Smooth muscle cell (in vitro differentiated cells): Measurements from ENCODE around the gene INPP5A. TPM values are rescaled to one million over a fixed set of nuclear protein-coding genes. Genes with fewer than 3 reads are reported as not detected.

Experiments used
- DNase-seq: peaks from one replicate; lab custom pipeline; 2025; ENCODE audit not compliant: unreplicated experiment; lab: John Stamatoyannopoulos, UW
- H2AFZ ChIP-seq: fragments of 200-600 bp; sonication (generic); 2 replicates; pipeline ENCODE4 v1.6.0; 2016; ENCODE audit warnings: antibody characterized with exemption, low read depth, mild to moderate bottlenecking
- H3F3A ChIP-seq: fragments of 200-600 bp; sonication (generic); 2 replicates; pipeline ENCODE4 v1.6.0; 2017; ENCODE audit warnings: antibody characterized with exemption, low read depth
- H3K27ac ChIP-seq: fragments of 200-600 bp; sonication (generic); 2 replicates; pipeline ENCODE4 v1.5.1; 2016; ENCODE audit warnings: low read depth, mild to moderate bottlenecking
- H3K27me3 ChIP-seq: fragments of 200-600 bp; sonication (generic); 2 replicates; pipeline ENCODE4 v1.6.1; 2016; ENCODE audit warnings: low read depth, mild to moderate bottlenecking
- H3K36me3 ChIP-seq: fragments of 200-600 bp; sonication (generic); 2 replicates; pipeline ENCODE4 v1.5.1; 2016; ENCODE audit warnings: low read depth
- H3K4me1 ChIP-seq: fragments of 200-600 bp; sonication (generic); 2 replicates; pipeline ENCODE4 v1.5.1; 2016; ENCODE audit warnings: low read depth
- H3K4me2 ChIP-seq: fragments of 200-600 bp; sonication (generic); 2 replicates; pipeline ENCODE4 v1.6.0; 2016; ENCODE audit warnings: mild to moderate bottlenecking
- H3K4me3 ChIP-seq: fragments of 200-600 bp; sonication (generic); 2 replicates; pipeline ENCODE4 v1.5.1; 2016; ENCODE audit warnings: mild to moderate bottlenecking
- H3K79me2 ChIP-seq: fragments of 200-600 bp; sonication (generic); 2 replicates; pipeline ENCODE4 v1.6.0; 2016; ENCODE audit warnings: low read depth, mild to moderate bottlenecking
- H3K9ac ChIP-seq: fragments of 200-600 bp; sonication (generic); 2 replicates; pipeline ENCODE4 v1.6.0; 2016; ENCODE audit warnings: low read depth
- H3K9me3 ChIP-seq: fragments of 200-600 bp; sonication (generic); replicated peaks from 2 replicates; pipeline ENCODE4 v1.5.1; 2016; ENCODE audit warnings: low read depth
- H4K20me1 ChIP-seq: fragments of 200-600 bp; sonication (generic); 2 replicates; pipeline ENCODE4 v1.6.0; 2016; ENCODE audit warnings: low read depth
- CTCF ChIP-seq: fragments of 200-600 bp; sonication (generic); IDR thresholded peaks from 2 replicates; pipeline ENCODE4 v1.5.1; 2017; ENCODE audit warnings: borderline replicate concordance, mild to moderate bottlenecking, antibody characterized with exemption; ENCODE audit not compliant: insufficient read depth, poor library complexity, severe bottlenecking
- WGBS: methylation state at CpG from one replicate; pipeline ENCODE4 v1.1.7; 2016; ENCODE audit warnings: low lambda C conversion rate; 5-methylcytosine and 5-hydroxymethylcytosine counted together
- polyA plus RNA-seq: library from polyadenylated mRNA; unstranded; fragments of >200 nt; fragmentation: Nextera tagmentation; extraction: Ambion mirVana; gene quantifications from 2 replicates; pipeline ENCODE4 v1.2.1, GENCODE V29; 2016
- total RNA-seq: library from RNA; depleted of rRNA; stranded (reverse); fragments of >200 nt; gene quantifications from 2 replicates; pipeline ENCODE4 v1.2.3, GENCODE V29; 2014

The INPP5A gene
- total and polyA plus RNA-seq, 2 experiments from 2014 or later: 48.0 to 55.9 TPM

- no peaks in the 10 kb centered on the region for H3K36me3 ChIP-seq
- H3K27ac ChIP-seq: no peak overlapping the region
- no peak overlapping the region for H3K4me3 ChIP-seq
- no peaks in the 10 kb centered on the region for H3F3A ChIP-seq
- H3K9ac ChIP-seq: no peak overlapping the region
- H2AFZ ChIP-seq: no peak overlapping the region
- 94% methylated on average over 11 of the region's 17 CpGs for WGBS
- H4K20me1 ChIP-seq: peaks cover 9% of the 10 kb centered on the region
- no peaks in the 10 kb centered on the region for H3K9me3 ChIP-seq
- no peaks in the 10 kb centered on the region for H3K4me1 ChIP-seq
- TF ChIP-seq CTCF: no peak
- no peaks in the 10 kb centered on the region for H3K79me2 ChIP-seq
- no peak for DNase-seq
- no peak overlapping the region for H3K4me2 ChIP-seq
- peaks cover 43% of the 10 kb centered on the region for H3K27me3 ChIP-seq
These were observed 255.2 kb downstream of the INPP5A start for GRCh38 chr10:132792796-132793195.

- Histone ChIP-seq H4K20me1 (peaks cover 5% of the 10 kb centered on the region), H3K27me3 (peaks cover 39% of the 10 kb centered on the region), H3K27ac (no peak overlapping the region), H3F3A (no peaks in the 10 kb centered on the region), H3K4me3 (no peak overlapping the region), H3K4me1 (no peaks in the 10 kb centered on the region), H3K9me3 (no peaks in the 10 kb centered on the region), H3K4me2 (no peak overlapping the region), H2AFZ (no peak overlapping the region), H3K79me2 (no peaks in the 10 kb centered on the region), H3K9ac (no peak overlapping the region), H3K36me3 (no peaks in the 10 kb centered on the region)
- DNase-seq: no peak
- TF ChIP-seq CTCF: no peak
- 91% methylated on average over 9 of the region's 9 CpGs for WGBS
These were observed 255.6 kb downstream of the INPP5A start for GRCh38 chr10:132793213-132793612.

- 89% methylated on average over 45 of the region's 57 CpGs for WGBS
- Histone ChIP-seq H3K9me3 (no peaks in the 10 kb centered on the region), H3K4me2 (no peak overlapping the region), H2AFZ (no peak overlapping the region), H3K79me2 (no peaks in the 10 kb centered on the region), H3K4me1 (no peaks in the 10 kb centered on the region), H3K36me3 (no peaks in the 10 kb centered on the region), H3K4me3 (no peak overlapping the region), H3F3A (no peaks in the 10 kb centered on the region), H4K20me1 (no peaks in the 10 kb centered on the region), H3K9ac (no peak overlapping the region), H3K27ac (no peak overlapping the region), H3K27me3 (peaks cover 30% of the 10 kb centered on the region)
- DNase-seq: no peak
- no peak for TF ChIP-seq CTCF
These were observed 256.6 kb downstream of the INPP5A start for GRCh38 chr10:132793871-132794849.
